GM23338 (cell line): ENCODE results near the gene PARVG. TPM values are rescaled to one million over a fixed set of nuclear protein-coding genes. Genes with fewer than 3 reads are reported as not detected.

Experiments
- ATAC-seq: fragments of 200-7000 bp; cut with Tn5 transposase; 3 replicates; pipeline ENCODE4 v1.9.1; 2020
- DNase-seq: peaks from one replicate; pipeline ENCODE4 v3.0.0-alpha.2; 2015; ENCODE audit warnings: low spot score
- H2AFZ ChIP-seq: fragments of 200-600 bp; sonication (generic); 2 replicates; pipeline ENCODE4 v1.8.0; 2016; ENCODE audit warnings: antibody characterized with exemption, mild to moderate bottlenecking, moderate library complexity
- H3F3A ChIP-seq: fragments of 200-600 bp; sonication (generic); replicated peaks from 2 replicates; pipeline ENCODE4 v1.8.0; 2017; ENCODE audit warnings: antibody characterized with exemption, mixed run types, low read depth
- H3K27ac ChIP-seq: fragments of 200-600 bp; sonication (generic); 2 replicates; pipeline ENCODE4 v1.6.1; 2016; ENCODE audit warnings: low read depth
- H3K27me3 ChIP-seq: fragments of 200-600 bp; sonication (generic); 2 replicates; pipeline ENCODE4 v1.8.0; 2016; ENCODE audit warnings: mild to moderate bottlenecking, mixed run types, moderate library complexity; ENCODE audit not compliant: insufficient read depth
- H3K36me3 ChIP-seq: fragments of 200-600 bp; sonication (generic); 2 replicates; pipeline ENCODE4 v1.8.0; 2016; ENCODE audit warnings: mild to moderate bottlenecking; ENCODE audit not compliant: insufficient read depth
- H3K4me1 ChIP-seq: fragments of 200-600 bp; sonication (generic); 2 replicates; pipeline ENCODE4 v1.8.0; 2016; ENCODE audit warnings: mild to moderate bottlenecking, moderate library complexity; ENCODE audit not compliant: insufficient read depth
- H3K4me2 ChIP-seq: fragments of 200-600 bp; sonication (generic); 2 replicates; pipeline ENCODE4 v1.7.1; 2017; ENCODE audit warnings: mixed run types
- H3K4me3 ChIP-seq: fragments of 200-600 bp; sonication (generic); 2 replicates; pipeline ENCODE4 v1.6.1; 2016; ENCODE audit warnings: mixed run types
- H3K79me2 ChIP-seq: fragments of 200-600 bp; sonication (generic); replicated peaks from 2 replicates; pipeline ENCODE4 v1.8.0; 2017; ENCODE audit warnings: mild to moderate bottlenecking; ENCODE audit not compliant: insufficient read depth
- H3K9me2 ChIP-seq: fragments of 200-600 bp; sonication (generic); 2 replicates; pipeline ENCODE4 v1.8.0; 2017; ENCODE audit not compliant: insufficient read depth
- H4K20me1 ChIP-seq: fragments of 200-600 bp; sonication (generic); replicated peaks from 2 replicates; pipeline ENCODE4 v1.8.0; 2017; ENCODE audit warnings: mild to moderate bottlenecking; ENCODE audit not compliant: insufficient read depth
- H3K27ac Mint-ChIP-seq: 2 replicates; pipeline ENCODE4 v1.8.0; 2020; ENCODE audit warnings: inconsistent platforms, mild to moderate bottlenecking, moderate library complexity, mixed read lengths
- H3K27me3 Mint-ChIP-seq: 3 replicates; pipeline ENCODE4 v1.8.0; 2022; ENCODE audit warnings: low read depth, mild to moderate bottlenecking, moderate library complexity, mixed read lengths, inconsistent platforms; ENCODE audit not compliant: insufficient read depth, poor library complexity
- H3K36me3 Mint-ChIP-seq: 3 replicates; pipeline ENCODE4 v1.8.0; 2021; ENCODE audit warnings: low read depth, mild to moderate bottlenecking, inconsistent platforms, moderate library complexity, mixed read lengths
- H3K4me1 Mint-ChIP-seq: 3 replicates; pipeline ENCODE4 v1.8.0; 2020; ENCODE audit warnings: mild to moderate bottlenecking, inconsistent platforms, mixed read lengths
- H3K4me3 Mint-ChIP-seq: 3 replicates; pipeline ENCODE4 v1.8.0; 2021; ENCODE audit warnings: moderate library complexity, mild to moderate bottlenecking, inconsistent platforms, mixed read lengths
- H3K9me3 Mint-ChIP-seq: 3 replicates; pipeline ENCODE4 v1.8.0; 2020; ENCODE audit warnings: moderate library complexity, mild to moderate bottlenecking, inconsistent platforms, mixed read lengths
- CREB1 ChIP-seq: fragments of 250-450 bp; sonication (Bioruptor Pico); IDR thresholded peaks from 2 replicates; pipeline ENCODE4 v1.5.0; 2020; ENCODE audit warnings: low read depth, mild to moderate bottlenecking, moderate library complexity
- ETS1 ChIP-seq: IDR thresholded peaks from 2 replicates; pipeline ENCODE4 v1.6.1; 2016; ENCODE audit warnings: antibody characterized with exemption
- EZH2 ChIP-seq: fragments of 200-600 bp; sonication (generic); IDR thresholded peaks from one replicate; pipeline ENCODE4 v1.8.0; 2017; ENCODE audit warnings: antibody characterized with exemption, mild to moderate bottlenecking, low read depth; ENCODE audit not compliant: unreplicated experiment
- EZH2phosphoT487 ChIP-seq: fragments of 200-600 bp; sonication (generic); IDR thresholded peaks from one replicate; pipeline ENCODE4 v1.8.1; 2018; ENCODE audit warnings: antibody characterized with exemption; ENCODE audit not compliant: unreplicated experiment
- JUNB ChIP-seq: IDR thresholded peaks from one replicate; pipeline ENCODE4 v1.6.1; 2016; ENCODE audit warnings: antibody characterized with exemption; ENCODE audit not compliant: unreplicated experiment
- NANOG ChIP-seq: IDR thresholded peaks from 2 replicates; pipeline ENCODE4 v1.6.1; 2016; ENCODE audit warnings: antibody characterized with exemption, borderline replicate concordance
- POLR2AphosphoS5 ChIP-seq: IDR thresholded peaks from 2 replicates; pipeline ENCODE4 v1.6.1; 2016; ENCODE audit warnings: antibody characterized with exemption, low read depth
- REST ChIP-seq: IDR thresholded peaks from one replicate; pipeline ENCODE4 v1.6.1; 2018; ENCODE audit warnings: antibody characterized with exemption; ENCODE audit not compliant: unreplicated experiment
- STAT1 ChIP-seq: IDR thresholded peaks from one replicate; pipeline ENCODE4 v1.6.1; 2016; ENCODE audit warnings: antibody characterized with exemption; ENCODE audit not compliant: unreplicated experiment
- ZNF114 ChIP-seq: fragments of 250-450 bp; sonication (Bioruptor Pico); IDR thresholded peaks from 2 replicates; pipeline ENCODE4 v1.5.0; 2020; ENCODE audit warnings: mild to moderate bottlenecking, moderate library complexity
- ZNF331 ChIP-seq: fragments of 250-450 bp; sonication (Bioruptor Pico); IDR thresholded peaks from 2 replicates; pipeline ENCODE4 v1.5.0; 2020; ENCODE audit warnings: low read depth, mild to moderate bottlenecking, moderate library complexity
- polyA plus RNA-seq: library from polyadenylated mRNA; unstranded; fragments of >200 nt; fragmentation: Nextera tagmentation; extraction: Ambion mirVana; gene quantifications from 2 replicates; pipeline ENCODE4 v1.2.1, GENCODE V29; 2016
- total RNA-seq: library from RNA; depleted of rRNA; stranded (reverse); fragments of >200 nt; shearing (Covaris generic); gene quantifications from 2 replicates; pipeline ENCODE4 v1.2.3, GENCODE V29; 2014
- TF ChIP-seq, protein P1 (sequence below): fragments of 250-450 bp; sonication (Bioruptor Pico); IDR thresholded peaks from 2 replicates; pipeline ENCODE4 v1.5.0; 2020; ENCODE audit warnings: mild to moderate bottlenecking, moderate library complexity

The PARVG gene
- total and polyA plus RNA-seq, 2 experiments from 2014 or later, result 0.14 to 0.31 TPM

- no peaks in the 10 kb centered on the region for H3K9me2 ChIP-seq
- no peak for DNase-seq
- no peaks in the 10 kb centered on the region for H3K36me3 ChIP-seq
- no peak for ATAC-seq
- no peak for TF ChIP-seq STAT1
- TF ChIP-seq JUNB, result no peak
- TF ChIP-seq EZH2, result no peak
- H3K4me2 ChIP-seq, result no peak overlapping the region
- H3K4me1 Mint-ChIP-seq, result peaks cover 39% of the 10 kb centered on the region
- no peaks in the 10 kb centered on the region for H3F3A ChIP-seq
- no peaks in the 10 kb centered on the region for H3K27me3 ChIP-seq
- no peak overlapping the region for H3K4me3 ChIP-seq
- H3K27ac Mint-ChIP-seq, result no peak overlapping the region
- peaks cover 12% of the 10 kb centered on the region for H3K4me1 ChIP-seq
- H2AFZ ChIP-seq, result no peak overlapping the region
- no peaks in the 10 kb centered on the region for H3K9me3 Mint-ChIP-seq
- no peaks in the 10 kb centered on the region for H4K20me1 ChIP-seq
- no peak overlapping the region for H3K27ac ChIP-seq
- no peak overlapping the region for H3K4me3 Mint-ChIP-seq
- peaks cover 2% of the 10 kb centered on the region; the same call in 2 of the 3 replicates for H3K36me3 Mint-ChIP-seq
- no peaks in the 10 kb centered on the region for H3K79me2 ChIP-seq
- peaks cover 10% of the 10 kb centered on the region for H3K27me3 Mint-ChIP-seq
Measured at GRCh38 chr22:44159811-44160210, 20.9 kb upstream of the PARVG start.

DNA sequence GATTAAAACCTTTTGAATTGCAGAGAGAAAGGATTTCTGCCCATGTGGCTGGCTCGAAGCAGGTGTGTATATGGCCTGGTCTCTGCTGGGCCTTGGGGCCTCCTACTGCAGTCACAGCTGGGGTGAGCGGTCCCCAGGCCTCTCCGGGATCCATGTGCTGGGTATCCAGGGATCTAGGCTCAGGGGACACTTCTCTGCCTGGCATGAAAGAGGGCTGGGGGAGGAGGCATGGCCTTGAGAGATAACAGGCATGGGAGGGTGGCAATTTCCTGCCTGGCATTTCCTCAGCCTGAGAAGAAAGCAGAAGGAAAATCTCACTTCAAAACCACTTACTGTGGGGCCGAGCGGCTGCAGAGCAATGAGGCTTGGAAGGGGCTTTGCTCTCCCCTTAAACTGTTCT lies 20.3 kb upstream of the PARVG start:
- Histone ChIP-seq H4K20me1 (no peaks in the 10 kb centered on the region), H3K79me2 (no peaks in the 10 kb centered on the region), H3K4me3 (no peak overlapping the region), H3K27me3 (no peaks in the 10 kb centered on the region), H3K27ac (no peak overlapping the region), H3K4me1 (peaks cover 12% of the 10 kb centered on the region), H3K4me2 (no peak overlapping the region), H3K36me3 (no peaks in the 10 kb centered on the region), H2AFZ (no peak overlapping the region), H3F3A (no peaks in the 10 kb centered on the region), H3K9me2 (no peaks in the 10 kb centered on the region)
- peaks cover 2% of the 10 kb centered on the region; the same call in 2 of the 3 replicates for H3K36me3 Mint-ChIP-seq
- no peak overlapping the region for H3K4me3 Mint-ChIP-seq
- no peak overlapping the region for H3K27ac Mint-ChIP-seq
- no peak for ATAC-seq
- no peak for DNase-seq
- no peaks in the 10 kb centered on the region for H3K9me3 Mint-ChIP-seq
- peaks cover 10% of the 10 kb centered on the region for H3K27me3 Mint-ChIP-seq
- H3K4me1 Mint-ChIP-seq, result peaks cover 39% of the 10 kb centered on the region
- TF ChIP-seq ZNF114 (CRISPR knock-in tag), result no peak
- no peak for TF ChIP-seq POLR2AphosphoS5
- TF ChIP-seq CREB1 (CRISPR knock-in tag), result no peak
- no peak for TF ChIP-seq JUNB
- no peak for TF ChIP-seq ETS1
- TF ChIP-seq, protein P1, sequence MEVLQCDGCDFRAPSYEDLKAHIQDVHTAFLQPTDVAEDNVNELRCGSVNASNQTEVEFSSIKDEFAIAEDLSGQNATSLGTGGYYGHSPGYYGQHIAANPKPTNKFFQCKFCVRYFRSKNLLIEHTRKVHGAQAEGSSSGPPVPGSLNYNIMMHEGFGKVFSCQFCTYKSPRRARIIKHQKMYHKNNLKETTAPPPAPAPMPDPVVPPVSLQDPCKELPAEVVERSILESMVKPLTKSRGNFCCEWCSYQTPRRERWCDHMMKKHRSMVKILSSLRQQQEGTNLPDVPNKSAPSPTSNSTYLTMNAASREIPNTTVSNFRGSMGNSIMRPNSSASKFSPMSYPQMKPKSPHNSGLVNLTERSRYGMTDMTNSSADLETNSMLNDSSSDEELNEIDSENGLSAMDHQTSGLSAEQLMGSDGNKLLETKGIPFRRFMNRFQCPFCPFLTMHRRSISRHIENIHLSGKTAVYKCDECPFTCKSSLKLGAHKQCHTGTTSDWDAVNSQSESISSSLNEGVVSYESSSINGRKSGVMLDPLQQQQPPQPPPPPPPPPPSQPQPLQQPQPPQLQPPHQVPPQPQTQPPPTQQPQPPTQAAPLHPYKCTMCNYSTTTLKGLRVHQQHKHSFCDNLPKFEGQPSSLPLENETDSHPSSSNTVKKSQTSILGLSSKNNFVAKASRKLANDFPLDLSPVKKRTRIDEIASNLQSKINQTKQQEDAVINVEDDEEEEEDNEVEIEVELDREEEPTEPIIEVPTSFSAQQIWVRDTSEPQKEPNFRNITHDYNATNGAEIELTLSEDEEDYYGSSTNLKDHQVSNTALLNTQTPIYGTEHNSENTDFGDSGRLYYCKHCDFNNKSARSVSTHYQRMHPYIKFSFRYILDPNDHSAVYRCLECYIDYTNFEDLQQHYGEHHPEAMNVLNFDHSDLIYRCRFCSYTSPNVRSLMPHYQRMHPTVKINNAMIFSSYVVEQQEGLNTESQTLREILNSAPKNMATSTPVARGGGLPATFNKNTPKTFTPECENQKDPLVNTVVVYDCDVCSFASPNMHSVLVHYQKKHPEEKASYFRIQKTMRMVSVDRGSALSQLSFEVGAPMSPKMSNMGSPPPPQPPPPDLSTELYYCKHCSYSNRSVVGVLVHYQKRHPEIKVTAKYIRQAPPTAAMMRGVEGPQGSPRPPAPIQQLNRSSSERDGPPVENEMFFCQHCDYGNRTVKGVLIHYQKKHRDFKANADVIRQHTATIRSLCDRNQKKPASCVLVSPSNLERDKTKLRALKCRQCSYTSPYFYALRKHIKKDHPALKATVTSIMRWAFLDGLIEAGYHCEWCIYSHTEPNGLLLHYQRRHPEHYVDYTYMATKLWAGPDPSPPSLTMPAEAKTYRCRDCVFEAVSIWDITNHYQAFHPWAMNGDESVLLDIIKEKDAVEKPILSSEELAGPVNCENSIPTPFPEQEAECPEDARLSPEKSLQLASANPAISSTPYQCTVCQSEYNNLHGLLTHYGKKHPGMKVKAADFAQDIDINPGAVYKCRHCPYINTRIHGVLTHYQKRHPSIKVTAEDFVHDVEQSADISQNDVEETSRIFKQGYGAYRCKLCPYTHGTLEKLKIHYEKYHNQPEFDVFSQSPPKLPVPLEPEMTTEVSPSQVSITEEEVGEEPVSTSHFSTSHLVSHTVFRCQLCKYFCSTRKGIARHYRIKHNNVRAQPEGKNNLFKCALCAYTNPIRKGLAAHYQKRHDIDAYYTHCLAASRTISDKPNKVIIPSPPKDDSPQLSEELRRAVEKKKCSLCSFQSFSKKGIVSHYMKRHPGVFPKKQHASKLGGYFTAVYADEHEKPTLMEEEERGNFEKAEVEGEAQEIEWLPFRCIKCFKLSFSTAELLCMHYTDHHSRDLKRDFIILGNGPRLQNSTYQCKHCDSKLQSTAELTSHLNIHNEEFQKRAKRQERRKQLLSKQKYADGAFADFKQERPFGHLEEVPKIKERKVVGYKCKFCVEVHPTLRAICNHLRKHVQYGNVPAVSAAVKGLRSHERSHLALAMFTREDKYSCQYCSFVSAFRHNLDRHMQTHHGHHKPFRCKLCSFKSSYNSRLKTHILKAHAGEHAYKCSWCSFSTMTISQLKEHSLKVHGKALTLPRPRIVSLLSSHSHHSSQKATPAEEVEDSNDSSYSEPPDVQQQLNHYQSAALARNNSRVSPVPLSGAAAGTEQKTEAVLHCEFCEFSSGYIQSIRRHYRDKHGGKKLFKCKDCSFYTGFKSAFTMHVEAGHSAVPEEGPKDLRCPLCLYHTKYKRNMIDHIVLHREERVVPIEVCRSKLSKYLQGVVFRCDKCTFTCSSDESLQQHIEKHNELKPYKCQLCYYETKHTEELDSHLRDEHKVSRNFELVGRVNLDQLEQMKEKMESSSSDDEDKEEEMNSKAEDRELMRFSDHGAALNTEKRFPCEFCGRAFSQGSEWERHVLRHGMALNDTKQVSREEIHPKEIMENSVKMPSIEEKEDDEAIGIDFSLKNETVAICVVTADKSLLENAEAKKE, result no peak
- TF ChIP-seq ZNF331, result no peak
- TF ChIP-seq EZH2phosphoT487, result no peak
- no peak for TF ChIP-seq STAT1
- TF ChIP-seq EZH2, result no peak
- TF ChIP-seq NANOG, result no peak
- no peak for TF ChIP-seq REST
